Measurements from ENCODE around the gene FBXO41.

The FBXO41 gene

GRCh38 chr2:73260338-73260984, 23.8 kb downstream of the FBXO41 start:
- TF ChIP-seq POLR2AphosphoS5 (IDR thresholded peaks at IDR 0.05; ENCODE audit: low read depth) (peak; percentile 25; the same call in 1 of the 2 replicates), CTCF (IDR thresholded peaks at IDR 0.05; ENCODE audit: insufficient read depth, low read length) (peak; percentile 22), GABPA (IDR thresholded peaks at IDR 0.05; ENCODE audit: low read depth) (no peak)
- H3K27ac ChIP-seq (replicated peaks), result no peak overlapping the region
- H3K27me3 ChIP-seq (ENCODE audit: insufficient read depth, poor library complexity, severe bottlenecking), result no peaks in the 10 kb centered on the region
- no peak overlapping the region for H3K4me3 ChIP-seq (replicated peaks; ENCODE audit: insufficient read depth, low read length)
- peak; percentile 61 to 69 for DNase-seq (ENCODE audit: low read depth in 1 of 2, low spot score in 1 of 2)

GRCh38 chr2:73259704-73260337, 24.5 kb downstream of the FBXO41 start:
- H3K27ac ChIP-seq (replicated peaks), result no peak overlapping the region
- TF ChIP-seq REST (IDR thresholded peaks at IDR 0.05; ENCODE audit: insufficient replicate concordance, low read depth), result no peak
- no peak for TF ChIP-seq CTCF (IDR thresholded peaks at IDR 0.05; ENCODE audit: insufficient read depth, low read length)
- TF ChIP-seq POLR2AphosphoS5 (IDR thresholded peaks at IDR 0.05; ENCODE audit: low read depth), result no peak
- no peak for TF ChIP-seq GABPA (IDR thresholded peaks at IDR 0.05; ENCODE audit: low read depth)
- no peak for TF ChIP-seq SPI1 (IDR thresholded peaks at IDR 0.05; ENCODE audit: borderline replicate concordance, low read depth)

GRCh38 chr2:73259276-73259675, 25.0 kb downstream of the FBXO41 start:
- H3K27ac ChIP-seq (replicated peaks), result no peak overlapping the region
- TF ChIP-seq POLR2AphosphoS5 (IDR thresholded peaks at IDR 0.05; ENCODE audit: low read depth) (no peak), SPI1 (IDR thresholded peaks at IDR 0.05; ENCODE audit: borderline replicate concordance, low read depth) (no peak), CTCF (IDR thresholded peaks at IDR 0.05; ENCODE audit: insufficient read depth, low read length) (no peak)
- no peaks in the 10 kb centered on the region for H3K27me3 ChIP-seq (ENCODE audit: insufficient read depth, poor library complexity, severe bottlenecking)
- no peak for DNase-seq (ENCODE audit: low read depth in 1 of 2, low spot score in 1 of 2)
- H3K4me3 ChIP-seq (replicated peaks; ENCODE audit: insufficient read depth, low read length), result no peak overlapping the region

More at GRCh38 chr2:73259704-73260337, 24.5 kb downstream of the FBXO41 start:
- no peak overlapping the region for H3K4me3 ChIP-seq (replicated peaks; ENCODE audit: insufficient read depth, low read length)
- no peak for DNase-seq (ENCODE audit: low read depth in 1 of 2, low spot score in 1 of 2)
- no peaks in the 10 kb centered on the region for H3K27me3 ChIP-seq (ENCODE audit: insufficient read depth, poor library complexity, severe bottlenecking)

- DNase-seq (ENCODE audit: low read depth in 1 of 2, low spot score in 1 of 2), result no peak
- Histone ChIP-seq H3K27ac (replicated peaks) (no peak overlapping the region), H3K4me3 (replicated peaks; ENCODE audit: insufficient read depth, low read length) (no peak overlapping the region), H3K27me3 (ENCODE audit: insufficient read depth, poor library complexity, severe bottlenecking) (no peaks in the 10 kb centered on the region)
- TF ChIP-seq POLR2AphosphoS5 (IDR thresholded peaks at IDR 0.05; ENCODE audit: low read depth) (no peak), CTCF (IDR thresholded peaks at IDR 0.05; ENCODE audit: insufficient read depth, low read length) (no peak), SPI1 (IDR thresholded peaks at IDR 0.05; ENCODE audit: borderline replicate concordance, low read depth) (no peak), GABPA (IDR thresholded peaks at IDR 0.05; ENCODE audit: low read depth) (no peak), REST (IDR thresholded peaks at IDR 0.05; ENCODE audit: insufficient replicate concordance, low read depth) (no peak)
These were observed 25.4 kb downstream of the FBXO41 start for GRCh38 chr2:73258913-73259215.

Measured in HL-60 (cell line).